Coronary artery (tissue), 2 donors: ENCODE measurements around the gene TMEM208.
A peak's percentile ranks its signal among the peaks of the same experiment; 100 is the strongest.

ENCODE experiments used
- DNase-seq: peaks from one replicate; pipeline ENCODE4 v3.0.0-alpha.2; 2017; ENCODE audit warnings: low spot score
- H3K27ac ChIP-seq, 2 donors: fragments of 200-600 bp; sonication (generic); one replicate each; pipeline ENCODE4 v1.5.1; 2016 to 2019
- H3K4me3 ChIP-seq: fragments of 200-600 bp; sonication (generic); 2 replicates; pipeline ENCODE4 v1.5.1; 2016; ENCODE audit warnings: mild to moderate bottlenecking, moderate library complexity
- CTCF ChIP-seq: fragments of 200-600 bp; sonication (generic); IDR thresholded peaks from one replicate; pipeline ENCODE4 v1.5.1; 2019; ENCODE audit warnings: antibody characterized with exemption

TMEM208 gene

GRCh38 chr16:67209565-67209964 is 17.4 kb upstream of the TMEM208 start:
- no peak for DNase-seq
- no peak overlapping the region for H3K27ac ChIP-seq
- H3K4me3 ChIP-seq = no peak overlapping the region
- TF ChIP-seq CTCF = no peak

DNA sequence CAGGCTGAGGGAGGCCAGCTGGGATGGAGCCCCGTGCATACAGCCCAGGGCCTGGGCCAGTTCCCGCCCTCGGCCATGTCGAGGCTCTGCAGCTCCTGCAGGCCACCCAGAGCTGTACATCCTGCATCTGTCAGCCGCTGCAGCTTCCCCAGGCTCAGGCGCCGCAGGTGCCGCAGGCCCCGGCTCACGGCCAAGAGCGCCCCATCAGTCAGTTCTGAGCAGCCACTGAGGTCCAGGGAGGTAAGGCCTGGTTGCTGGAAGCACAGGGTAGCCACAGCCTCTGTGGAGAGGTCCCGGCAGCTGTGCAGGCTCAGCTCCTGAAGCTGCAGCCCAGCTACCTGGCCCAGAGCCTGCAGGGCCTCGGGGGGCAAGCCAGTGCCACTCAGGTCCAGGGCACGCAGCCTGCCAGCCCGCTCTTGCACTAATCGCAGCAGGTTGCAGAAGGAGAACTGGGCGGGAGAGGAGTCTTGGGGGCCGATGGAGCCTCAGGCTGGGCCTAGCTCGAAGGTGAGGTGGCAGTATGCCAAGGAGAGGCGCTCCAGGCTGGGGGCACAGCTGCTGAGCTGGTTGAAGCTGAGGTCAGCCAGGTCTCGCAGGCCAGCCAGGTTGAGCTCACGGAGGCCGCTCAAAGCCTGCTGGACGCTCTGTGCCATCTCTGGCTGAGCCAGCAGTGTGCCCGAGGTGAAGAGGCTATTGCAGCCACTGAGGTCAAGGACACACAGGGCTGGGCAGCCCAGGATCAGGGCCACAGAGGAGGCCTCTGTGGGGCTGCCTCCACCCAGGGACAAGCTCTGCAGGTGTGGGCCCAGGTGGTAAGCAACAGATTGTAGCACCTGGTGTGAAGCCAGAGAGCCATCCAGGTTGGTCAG is 16.6 kb upstream of the TMEM208 start:
- TF ChIP-seq CTCF = no peak
- no peak for DNase-seq
- Histone ChIP-seq H3K4me3 (no peak overlapping the region), H3K27ac (no peak overlapping the region)

- no peak overlapping the region for H3K4me3 ChIP-seq
- DNase-seq = no peak
- H3K27ac ChIP-seq = no peak overlapping the region
- no peak for TF ChIP-seq CTCF
Observed at GRCh38 chr16:67211674-67212073, 15.3 kb upstream of the TMEM208 start.

DNA sequence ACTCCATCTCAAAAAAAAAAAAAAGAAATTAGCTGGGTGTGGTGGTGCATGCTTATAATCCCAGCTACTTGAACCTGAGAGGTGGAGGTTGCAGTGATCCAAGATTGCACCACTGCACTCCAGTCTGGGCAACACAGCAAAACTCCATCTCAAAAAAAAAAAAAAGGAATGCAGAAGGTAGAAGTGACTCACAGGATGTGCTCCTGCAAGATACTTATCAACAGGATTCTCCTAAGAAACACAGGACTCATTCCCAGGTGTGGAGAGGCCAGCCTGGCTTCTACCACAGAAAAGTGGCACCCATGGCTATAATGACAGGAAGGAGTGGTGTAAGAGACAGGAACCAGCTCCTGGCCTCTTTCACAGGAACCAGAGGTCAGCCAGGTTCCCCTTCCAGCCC is 14.2 kb upstream of the TMEM208 start:
- no peak overlapping the region for H3K27ac ChIP-seq
- DNase-seq = no peak
- no peak overlapping the region for H3K4me3 ChIP-seq
- TF ChIP-seq CTCF = no peak

DNA sequence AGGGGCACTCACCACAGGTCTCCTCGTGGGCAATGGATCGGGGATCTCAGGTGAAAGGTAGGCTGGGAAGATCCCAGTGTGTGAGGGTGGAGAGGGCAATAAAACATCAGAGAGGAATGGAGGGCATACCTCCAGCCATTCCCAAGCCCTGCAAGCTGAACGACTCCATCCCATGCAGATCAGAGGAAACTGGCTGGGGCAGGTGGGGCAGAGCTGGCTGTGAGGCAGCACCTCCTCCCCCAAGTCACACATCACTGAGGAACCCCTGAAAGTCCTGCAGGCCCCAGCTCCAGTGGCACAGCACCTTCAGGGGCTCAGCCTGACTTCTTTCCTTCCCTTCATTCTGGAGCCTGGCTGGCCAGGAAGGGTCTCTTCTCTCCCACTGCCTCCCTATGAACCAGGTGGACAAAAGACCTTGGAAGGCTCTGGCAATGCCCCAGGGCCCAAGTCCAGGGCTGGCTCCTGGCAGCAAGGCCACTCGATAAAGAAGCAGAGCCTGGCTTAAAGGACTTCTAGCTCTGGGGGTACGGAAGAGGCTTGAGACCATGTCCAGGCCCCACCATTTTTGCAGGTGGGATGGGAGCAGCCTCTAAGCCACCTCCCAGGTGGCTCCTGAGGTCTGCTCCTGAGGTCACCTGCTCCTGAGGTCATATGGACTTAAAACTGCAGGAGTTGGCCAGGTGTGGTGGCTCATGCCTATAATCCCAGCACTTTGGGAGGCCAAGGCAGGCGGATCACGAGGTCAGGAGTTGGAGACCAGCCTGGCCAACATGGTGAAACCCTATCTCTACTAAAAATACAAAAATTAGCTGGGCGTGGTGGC is 13.5 kb upstream of the TMEM208 start:
- no peak for DNase-seq
- Histone ChIP-seq H3K27ac (no peak overlapping the region), H3K4me3 (no peak overlapping the region)
- TF ChIP-seq CTCF = no peak

GRCh38 chr16:67215706-67216105 is 11.2 kb upstream of the TMEM208 start:
- DNase-seq = no peak
- Histone ChIP-seq H3K4me3 (no peak overlapping the region), H3K27ac (peak overlapping the region in 1 of 2 donors; percentile 69)
- no peak for TF ChIP-seq CTCF
